NCI-H2029 (cell line): ENCODE results near the gene UBXN1.
A peak's percentile ranks its signal among the peaks of the same experiment; 100 is the strongest.

Experiments
- DNase-seq: peaks from one replicate; lab custom pipeline; 2025; lab: John Stamatoyannopoulos, UW

Gene UBXN1, protein sequence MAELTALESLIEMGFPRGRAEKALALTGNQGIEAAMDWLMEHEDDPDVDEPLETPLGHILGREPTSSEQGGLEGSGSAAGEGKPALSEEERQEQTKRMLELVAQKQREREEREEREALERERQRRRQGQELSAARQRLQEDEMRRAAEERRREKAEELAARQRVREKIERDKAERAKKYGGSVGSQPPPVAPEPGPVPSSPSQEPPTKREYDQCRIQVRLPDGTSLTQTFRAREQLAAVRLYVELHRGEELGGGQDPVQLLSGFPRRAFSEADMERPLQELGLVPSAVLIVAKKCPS

DNA sequence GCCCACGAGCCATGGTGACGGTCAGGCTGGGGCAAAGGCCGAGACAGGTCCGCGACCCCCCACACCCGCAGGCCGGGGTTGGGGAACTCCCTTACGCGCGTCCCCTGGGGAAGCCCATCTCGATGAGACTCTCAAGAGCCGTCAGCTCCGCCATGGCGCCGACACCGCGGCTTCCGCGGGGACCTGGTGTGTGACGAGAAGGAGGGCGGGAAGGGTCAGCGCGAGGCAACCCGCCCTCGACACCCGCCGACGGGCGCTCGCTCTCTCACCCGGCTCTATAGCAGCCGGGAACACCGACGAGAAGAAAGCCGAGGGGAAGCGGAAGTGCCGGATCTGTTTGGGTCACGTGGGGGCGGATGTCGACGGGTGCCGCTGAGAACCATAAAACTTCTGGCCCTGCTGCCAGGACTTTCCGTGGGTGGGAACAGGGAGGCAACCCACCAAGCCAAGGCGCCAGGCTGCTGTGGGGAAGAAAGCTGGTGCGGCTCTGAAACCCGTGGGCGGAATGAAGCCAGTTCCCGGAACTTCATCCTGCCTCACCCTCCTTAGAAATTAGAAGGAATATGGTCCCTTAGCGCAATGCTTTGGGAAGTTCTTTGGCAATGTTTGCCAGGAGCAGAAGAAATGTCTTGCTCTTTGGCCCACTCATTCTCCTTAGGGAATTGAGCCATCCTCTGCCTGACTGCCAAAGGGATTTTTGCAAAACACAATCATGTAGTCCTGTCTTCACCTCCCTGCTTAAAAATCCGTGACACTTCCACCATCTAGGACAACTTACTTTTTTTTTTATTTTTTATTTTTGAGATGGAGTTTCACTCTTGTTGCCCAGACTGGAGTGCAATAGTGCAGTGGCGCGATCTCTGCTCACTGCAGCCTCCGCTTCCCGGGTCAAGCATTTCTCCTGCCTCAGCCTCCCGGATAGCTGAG, at the start of gene UBXN1:
TSS of gene UBXN1 (minus strand) at position 304 of the 927 bp plus-strand sequence. CDS start at position 154, 150 bp downstream.
- peak; percentile 87 for DNase-seq

DNA sequence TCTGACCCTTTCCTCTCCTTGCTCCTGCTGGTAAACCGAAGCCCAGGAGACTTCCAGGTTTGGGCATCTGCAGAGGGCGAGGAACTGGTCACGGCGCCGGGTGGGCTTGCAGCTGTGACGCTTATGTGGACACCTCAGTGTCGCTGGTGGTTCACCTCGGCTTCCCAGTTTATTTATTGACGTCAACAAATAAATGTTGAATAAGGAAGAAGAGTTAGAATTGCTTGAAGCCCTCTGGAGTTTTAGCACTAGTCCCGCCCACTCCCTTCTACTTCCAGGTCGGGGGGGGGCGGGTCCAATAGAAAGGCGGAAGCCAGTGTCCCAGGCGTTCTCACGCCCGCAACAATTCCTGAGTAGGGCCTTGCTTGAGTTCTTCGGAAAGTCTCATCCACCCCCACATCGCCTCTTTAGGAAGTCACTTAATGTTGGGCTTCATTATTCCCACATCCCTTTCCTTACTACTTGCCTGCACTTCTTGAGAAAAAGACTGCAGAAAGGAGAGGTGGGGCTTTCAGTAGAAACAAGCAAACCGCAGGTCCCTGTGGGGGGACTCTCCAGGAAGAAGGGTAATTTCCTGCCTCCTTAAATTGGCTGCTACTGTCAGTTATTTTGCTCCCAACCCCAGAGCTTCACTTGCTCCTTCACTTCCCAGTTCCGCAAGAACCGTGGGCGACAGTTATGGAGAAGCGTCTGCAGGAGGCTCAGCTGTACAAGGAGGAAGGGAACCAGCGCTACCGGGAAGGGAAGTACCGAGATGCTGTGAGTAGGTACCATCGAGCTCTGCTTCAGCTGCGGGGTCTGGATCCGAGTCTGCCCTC, 49.5 kb upstream of the UBXN1 start, which contains the start of gene TTC9C:
TSS of gene TTC9C (plus strand) at position 316 of the 818 bp plus-strand sequence. CDS start at position 679, 363 bp downstream.
- peak; percentile 89 for DNase-seq

DNA sequence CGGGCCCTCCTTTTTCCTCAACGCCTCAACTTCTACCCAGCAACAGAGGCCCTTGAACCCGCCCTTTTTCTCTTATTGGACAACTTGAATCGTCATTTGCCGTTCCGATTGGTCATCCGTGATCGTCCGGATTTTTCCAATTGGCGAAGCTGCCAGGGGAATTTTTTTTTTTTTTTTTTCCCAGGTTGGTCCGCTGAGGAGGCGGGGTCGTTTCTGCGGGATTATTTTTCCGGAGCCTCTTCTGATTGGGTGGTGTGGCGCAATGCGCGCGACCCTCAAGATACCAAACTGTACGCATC, 48.9 kb upstream of the UBXN1 start:
- DNase-seq = peak; percentile 99

DNA sequence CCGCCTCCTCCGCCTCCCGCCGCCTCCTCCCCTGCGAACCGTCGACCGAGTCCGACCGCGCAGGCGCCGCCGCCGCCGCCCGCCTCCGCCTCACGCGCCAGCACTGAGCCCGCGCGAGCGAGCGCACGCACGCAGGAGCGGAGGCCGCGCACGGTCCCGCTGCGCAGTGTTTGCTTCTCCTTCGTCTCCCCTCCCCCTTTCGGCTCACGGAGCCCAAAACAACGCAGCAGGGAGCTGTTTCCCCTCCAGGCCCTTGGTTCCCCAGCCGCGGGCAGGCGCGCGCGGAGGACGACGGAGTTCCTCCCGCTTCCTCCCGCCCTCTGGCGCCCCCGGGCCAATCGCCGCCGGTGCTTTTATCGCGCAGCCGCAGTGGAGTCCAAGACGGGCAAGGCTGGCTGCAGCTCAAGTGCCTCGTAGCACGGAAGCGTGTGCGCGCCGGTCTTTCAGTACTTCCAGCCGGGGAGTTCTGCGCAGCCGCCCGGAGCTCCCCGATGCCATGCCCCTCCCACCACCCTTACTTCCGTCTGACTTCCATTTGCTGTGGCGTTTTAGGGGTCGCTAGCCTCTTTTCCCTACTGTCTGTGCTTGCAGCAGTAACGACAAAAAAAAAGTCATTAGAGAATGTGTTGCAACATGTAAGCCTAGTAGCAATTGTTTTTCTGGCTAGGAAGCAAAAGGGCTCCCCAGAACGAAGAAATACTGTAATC, 48.4 kb upstream of the UBXN1 start, which contains the start of gene HNRNPUL2:
TSS of gene HNRNPUL2 (minus strand) at position 293 of the 707 bp plus-strand sequence. CDS start 301 bp downstream, outside the sequence.
- DNase-seq = peak; percentile 98

DNA sequence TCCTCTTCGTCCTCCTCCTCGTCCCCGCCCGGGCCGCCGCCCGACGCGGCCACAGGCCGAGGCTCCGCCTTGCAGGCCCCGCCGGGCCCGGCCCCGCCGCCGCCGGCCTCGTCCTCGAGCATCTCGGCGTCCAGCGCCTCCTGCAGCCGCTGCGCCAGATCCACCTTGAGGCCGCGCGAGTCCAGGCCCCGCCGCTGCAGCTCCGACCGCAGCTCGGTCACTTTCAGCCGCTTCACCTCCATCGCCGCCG, 48.0 kb upstream of the UBXN1 start:
- DNase-seq = no peak

DNA sequence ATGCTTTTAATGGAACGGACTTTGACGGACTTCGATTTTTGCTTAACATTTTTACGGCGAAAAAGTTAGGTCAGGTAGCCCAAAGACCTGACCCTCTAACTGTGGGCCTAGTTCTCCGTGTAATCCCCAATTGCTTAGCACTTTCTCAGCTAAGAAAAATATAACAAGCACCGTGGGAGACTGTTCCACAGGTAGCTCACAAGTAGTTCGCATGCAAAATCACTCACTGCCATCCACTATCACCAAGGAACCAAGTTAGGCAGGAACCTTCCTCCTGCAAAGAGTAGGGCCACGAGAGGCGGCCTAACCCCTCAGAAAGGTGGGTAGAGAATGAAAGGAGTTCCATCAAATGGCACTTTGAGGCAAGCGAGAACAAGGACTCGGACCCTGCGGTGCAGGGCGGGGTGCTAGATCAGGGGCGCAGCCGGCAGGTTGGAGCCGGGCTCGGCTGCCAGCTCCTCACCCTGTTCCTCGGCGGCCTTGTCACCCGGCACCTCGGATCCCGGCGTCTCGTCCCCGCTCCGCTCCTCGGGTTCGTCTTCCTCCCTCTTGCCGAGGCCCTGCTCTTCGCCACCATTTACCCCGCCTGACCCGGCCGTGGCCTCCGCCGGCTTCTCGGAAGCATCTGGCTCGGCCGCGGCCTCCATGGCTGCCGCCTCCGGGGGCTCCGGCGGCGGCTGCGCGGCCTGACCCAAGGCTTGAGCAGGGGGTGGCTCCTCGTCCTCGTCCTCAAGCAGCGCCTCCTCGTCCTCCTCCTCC, 47.5 kb upstream of the UBXN1 start:
- no peak for DNase-seq

DNA sequence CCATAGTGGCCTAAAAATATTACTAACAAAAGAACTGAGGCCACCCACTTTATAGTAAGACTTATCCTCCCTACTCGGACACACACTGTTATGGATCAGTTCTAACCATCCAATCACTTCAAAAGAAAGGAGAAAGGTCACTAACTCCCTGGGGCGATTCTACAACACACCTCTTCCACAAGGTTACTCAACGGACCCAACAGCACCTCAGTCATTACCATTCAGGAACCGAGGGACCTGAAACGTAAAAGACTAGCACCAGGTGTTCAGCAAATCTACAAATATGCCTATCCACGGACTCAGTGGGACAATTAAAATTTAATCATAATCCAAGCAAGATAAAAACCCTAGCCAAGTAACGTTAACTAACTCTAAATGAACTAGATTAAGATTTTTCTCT, 46.8 kb upstream of the UBXN1 start:
- no peak for DNase-seq

DNA sequence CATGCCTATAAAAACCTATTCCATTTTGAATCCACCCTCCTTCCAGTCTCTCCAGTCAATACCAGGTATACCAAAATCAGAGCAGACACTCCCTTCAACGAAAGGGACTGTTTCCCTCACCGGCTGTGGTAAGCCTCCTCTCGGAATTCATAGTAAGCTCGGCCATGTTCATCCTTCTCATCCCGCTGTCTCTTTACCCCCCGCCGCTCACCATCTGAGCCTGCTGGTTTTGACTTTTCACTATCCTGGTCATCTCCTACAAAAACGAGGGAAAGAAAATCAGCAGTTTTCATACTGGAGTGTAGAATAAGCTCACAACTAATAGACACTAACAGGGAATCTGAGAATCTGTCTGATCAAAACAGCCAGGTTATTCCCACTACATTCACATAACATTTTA, 45.3 kb upstream of the UBXN1 start:
- DNase-seq = no peak

DNA sequence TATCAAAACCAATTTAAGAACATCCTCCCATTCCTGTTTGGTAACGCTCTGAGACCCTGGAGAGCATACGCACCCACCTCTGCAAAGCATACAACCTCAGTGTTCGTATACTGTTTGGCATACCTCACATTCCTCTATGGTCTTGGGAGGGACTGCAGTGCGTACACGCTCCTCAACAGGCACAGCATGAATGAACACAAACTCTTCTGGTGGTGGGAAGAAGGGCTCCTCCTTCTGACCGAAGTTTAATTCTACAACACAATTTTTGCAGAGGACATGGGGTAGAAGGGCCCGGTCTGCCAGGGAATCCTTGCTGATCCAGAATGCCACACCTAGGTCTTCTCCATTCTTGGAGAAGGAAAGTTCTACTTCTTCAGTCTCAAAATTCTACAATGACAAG, 43.1 kb upstream of the UBXN1 start:
- no peak for DNase-seq

DNA sequence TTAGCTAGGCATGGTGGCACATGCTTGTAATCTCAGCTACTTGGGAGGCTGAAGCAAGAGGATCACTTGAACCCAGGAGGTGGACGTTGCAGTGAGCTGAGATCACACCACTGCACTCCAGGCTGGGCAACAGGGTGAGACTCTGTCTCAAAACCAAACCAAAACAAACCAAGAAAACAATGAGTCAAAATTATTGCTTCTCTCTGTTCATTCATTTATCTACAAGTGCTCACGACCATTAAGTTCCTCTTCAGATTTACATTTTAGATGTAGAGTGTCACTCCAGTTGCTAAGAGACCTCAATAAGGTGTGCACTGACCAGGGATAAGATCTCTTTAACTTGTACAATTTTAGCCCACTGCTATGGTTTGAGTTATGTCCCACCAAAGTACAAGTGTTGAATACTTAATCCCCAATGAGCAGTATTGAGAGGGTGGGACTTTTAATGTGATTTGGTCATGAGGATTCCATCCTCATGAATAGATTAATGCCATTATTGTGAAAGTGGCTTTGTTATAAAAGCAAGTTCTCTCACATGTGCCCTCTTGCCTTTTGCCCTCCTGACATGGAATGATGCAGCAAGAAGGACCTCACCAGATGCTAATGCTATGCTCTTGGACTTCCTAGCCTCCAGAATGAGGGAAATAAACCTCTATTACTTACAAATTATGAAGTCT, 40.6 kb upstream of the UBXN1 start:
- DNase-seq = no peak

DNA sequence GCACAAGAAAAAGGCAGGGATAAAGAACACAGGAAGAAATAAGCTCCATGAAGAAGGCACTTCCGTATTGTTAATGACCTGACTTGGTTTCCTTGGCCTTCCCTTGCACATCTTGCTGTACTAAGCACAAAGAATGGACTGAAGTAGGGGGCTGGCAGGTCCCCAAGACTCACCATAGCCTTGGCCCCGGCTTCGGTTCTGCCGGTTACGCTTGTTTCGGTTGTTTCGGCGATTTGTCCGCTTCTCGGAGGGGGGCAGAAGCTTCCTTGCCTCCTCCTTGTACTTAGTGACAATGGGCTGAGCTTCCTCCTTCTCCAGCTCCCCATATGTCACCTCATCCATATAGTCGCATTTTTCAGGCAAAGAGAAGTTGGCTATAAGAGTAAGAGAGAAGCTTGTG, 37.9 kb upstream of the UBXN1 start:
- no peak for DNase-seq

DNA sequence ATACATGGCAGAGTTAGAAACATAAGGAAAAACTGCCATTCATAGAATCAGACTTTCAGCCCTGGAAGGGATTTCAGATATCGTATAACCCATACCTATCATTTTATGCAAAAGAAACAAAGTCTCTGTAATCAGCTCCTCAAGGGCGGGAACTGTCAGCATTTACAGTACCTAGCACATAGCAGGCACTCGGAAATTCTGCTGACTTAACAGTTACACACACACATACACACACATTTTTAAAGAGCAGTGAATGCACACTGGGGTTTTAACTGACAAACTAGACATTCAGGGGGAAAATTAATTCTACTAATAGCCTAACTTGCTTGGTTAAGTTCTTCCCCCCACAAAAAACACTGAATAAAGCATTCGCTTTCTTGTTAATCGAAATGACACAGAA, 37.3 kb upstream of the UBXN1 start:
- no peak for DNase-seq

DNA sequence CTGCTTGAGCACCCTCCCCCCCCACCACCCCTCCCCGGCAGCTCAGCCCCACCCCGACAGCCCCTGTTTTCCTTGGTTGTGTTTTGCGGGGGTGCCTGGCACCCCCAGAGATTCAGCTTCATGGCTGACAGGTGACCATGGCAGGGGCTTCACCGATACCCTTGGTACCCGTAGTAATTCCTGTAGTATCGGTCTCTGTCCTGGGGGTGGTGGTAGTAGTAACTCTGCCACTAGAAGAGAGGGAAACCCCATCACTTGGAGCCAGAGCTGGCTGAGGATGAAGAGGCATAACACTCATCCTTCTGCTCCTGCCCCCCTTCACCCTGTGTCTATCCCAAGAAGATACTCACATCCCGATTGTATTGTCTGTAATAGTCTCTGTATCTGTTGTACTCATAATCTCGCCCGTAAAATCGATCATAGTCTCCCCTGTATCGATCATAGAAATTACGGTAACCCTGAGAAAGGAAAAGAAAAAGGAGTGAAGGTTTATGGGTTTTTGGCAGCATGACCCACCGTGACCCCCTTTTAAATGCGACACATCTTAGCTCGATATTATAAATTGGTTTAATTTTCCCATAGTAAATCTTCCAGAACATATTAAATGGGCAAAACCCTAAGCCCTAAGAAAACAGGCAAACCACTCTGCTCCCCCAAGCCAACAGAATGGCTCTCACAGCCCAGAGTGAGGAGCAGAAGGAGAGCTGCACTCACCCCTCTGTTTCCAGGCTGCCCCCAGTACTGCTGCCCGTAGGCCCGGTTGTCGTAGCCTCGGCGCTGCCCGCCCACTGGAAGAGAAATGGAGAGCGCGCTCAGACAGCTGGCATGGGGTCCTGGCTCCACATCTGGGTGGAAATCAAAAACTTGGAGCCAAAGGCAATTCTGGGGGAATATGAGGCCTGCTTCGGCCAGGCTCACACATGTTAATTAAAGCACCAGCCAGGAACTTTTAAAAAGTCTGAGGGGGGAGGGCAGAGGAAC, 36.6 kb upstream of the UBXN1 start:
- DNase-seq = no peak

DNA sequence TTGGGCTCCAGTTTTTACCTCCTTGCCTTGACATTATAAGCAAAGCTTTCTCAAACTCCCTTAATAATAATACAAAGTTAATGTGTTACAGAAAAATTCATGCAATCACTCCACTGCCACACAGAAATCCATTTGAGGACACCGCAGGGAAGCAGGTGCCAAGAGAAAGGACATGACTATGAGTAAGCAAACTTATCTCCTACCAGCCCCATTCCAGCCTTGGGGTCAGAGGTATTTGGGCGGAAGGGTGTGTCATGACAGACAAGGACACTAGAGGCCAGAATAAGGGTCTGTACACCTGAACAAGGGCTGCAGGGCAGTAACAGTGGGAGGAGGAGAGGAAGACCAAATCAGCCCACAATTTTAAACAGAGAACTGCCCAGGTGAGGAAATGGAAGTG, 34.5 kb upstream of the UBXN1 start:
- DNase-seq = no peak

DNA sequence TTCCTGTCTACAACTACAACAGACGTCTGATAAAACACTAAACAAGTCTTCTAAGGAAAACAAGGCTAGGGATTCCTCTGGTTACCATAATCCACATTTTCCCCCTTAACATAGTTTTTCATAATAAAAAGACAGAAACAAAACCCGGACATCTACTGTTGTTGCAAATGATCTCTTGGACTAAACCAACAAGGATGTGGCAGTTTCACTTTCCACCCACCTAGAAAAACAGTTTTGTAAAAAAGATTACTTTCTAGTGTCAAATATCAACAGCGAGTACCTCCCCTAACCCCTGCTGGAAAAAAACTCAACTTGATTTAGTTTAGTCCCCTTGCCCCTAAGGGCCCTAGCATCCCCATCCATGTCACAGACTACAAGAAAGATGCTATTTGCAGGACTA, 34.0 kb upstream of the UBXN1 start:
- DNase-seq = no peak

DNA sequence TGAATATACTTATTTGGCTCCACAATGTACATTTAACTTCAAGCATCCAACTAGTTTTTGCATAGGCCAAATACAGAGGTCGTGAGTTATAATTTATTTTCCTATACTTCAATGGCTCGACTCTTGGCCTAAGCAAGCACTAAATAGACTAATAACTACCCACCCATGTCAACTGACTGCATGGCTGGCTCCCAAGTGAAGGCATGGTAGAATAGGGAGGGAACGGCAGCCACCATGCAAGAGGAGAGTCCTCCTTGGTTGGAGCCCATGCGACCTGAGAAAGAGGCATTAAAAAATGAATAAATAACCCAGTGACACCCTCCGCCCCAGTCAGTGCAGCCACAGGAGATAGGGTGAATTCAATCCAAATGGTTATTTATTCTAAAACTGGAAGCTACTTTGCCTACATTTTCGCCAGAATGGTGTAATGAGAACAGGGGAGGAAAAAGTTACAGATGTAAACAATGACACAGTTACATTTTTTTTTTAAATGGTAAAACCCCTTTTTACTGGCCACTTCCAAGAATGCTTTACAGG, 33.5 kb upstream of the UBXN1 start:
- no peak for DNase-seq

DNA sequence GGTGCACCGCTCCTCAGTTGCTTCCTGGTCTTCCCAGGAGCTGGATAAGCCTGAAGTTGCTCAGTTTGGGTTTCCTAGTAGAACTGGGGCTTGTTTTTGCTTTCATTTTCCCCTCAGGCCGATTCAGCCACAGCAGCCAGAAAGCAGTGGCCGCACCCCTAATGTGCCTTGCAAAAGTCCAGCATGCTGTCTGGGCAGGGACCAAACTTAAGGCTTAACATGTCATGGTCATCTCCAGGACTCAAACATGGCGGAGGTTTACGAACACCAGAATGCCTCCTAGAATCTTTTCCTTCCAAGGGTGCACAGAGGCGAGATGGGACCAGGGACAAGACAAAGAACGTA, 31.1 kb upstream of the UBXN1 start:
- no peak for DNase-seq

DNA sequence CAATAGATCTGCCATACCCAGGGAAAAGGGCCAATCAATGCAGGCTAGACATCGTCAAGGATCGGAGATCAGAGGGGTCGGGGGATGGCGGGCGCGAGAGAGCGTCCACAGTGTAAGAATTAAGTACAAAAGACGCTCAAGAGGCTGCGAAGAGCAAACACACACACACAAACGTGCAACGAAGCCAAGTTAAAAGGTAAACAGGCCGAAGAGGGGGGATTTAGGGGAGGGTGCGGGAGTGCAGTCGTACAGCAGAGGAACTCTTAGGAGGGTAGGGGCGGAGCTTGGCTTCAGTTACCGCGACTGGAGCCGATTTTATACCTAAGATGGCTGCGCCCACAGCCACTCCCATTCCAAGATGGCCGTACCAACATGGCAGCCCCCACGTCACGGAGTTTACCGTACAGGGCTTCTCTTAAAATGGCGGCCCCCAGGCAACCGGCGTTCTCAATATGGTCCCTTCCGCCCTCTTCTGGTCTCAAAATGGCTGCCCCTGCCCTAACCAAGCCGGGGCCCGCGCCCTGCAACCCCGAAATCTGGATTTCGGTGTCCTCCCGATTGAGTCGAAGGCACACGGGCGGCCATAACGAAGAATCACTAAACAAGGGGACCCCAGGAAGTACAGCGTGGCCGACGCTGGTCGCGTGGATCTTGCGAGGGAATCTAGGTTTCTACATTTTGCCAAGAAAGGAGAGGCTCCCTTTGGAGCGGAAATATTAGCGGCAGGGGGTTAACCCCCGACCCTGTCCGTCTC, 30.6 kb upstream of the UBXN1 start:
- DNase-seq = peak; percentile 99

DNA sequence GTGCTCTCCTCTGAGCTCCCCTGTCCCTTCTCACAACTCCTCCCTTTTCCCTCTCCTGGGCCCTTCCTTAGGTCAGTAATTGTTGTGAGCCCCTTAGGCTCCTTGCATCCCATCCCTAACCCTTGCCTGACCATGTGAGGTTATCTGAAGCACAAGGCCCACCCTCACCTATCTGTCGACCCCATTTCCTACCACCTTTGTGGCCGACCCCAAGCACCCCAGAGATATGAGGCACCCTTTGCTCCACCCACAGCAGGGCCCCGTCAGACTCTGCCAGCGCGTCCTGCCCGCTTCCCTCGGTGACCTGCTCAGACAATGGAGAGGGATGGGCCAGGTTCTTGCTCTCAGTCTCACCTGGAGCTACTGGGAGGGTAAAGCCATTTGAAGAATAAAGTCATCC, 29.9 kb upstream of the UBXN1 start:
- DNase-seq = peak; percentile 55
